GM18909 (cell line): ENCODE measurements around the gene NPBWR2.

Experiments
- ATAC-seq: cut with Tn5 transposase; IDR thresholded peaks from one replicate; pipeline ENCODE4 v1.9.1; 2021; ENCODE audit warnings: mild to moderate bottlenecking; ENCODE audit not compliant: unreplicated experiment, poor library complexity

The NPBWR2 gene

DNA sequence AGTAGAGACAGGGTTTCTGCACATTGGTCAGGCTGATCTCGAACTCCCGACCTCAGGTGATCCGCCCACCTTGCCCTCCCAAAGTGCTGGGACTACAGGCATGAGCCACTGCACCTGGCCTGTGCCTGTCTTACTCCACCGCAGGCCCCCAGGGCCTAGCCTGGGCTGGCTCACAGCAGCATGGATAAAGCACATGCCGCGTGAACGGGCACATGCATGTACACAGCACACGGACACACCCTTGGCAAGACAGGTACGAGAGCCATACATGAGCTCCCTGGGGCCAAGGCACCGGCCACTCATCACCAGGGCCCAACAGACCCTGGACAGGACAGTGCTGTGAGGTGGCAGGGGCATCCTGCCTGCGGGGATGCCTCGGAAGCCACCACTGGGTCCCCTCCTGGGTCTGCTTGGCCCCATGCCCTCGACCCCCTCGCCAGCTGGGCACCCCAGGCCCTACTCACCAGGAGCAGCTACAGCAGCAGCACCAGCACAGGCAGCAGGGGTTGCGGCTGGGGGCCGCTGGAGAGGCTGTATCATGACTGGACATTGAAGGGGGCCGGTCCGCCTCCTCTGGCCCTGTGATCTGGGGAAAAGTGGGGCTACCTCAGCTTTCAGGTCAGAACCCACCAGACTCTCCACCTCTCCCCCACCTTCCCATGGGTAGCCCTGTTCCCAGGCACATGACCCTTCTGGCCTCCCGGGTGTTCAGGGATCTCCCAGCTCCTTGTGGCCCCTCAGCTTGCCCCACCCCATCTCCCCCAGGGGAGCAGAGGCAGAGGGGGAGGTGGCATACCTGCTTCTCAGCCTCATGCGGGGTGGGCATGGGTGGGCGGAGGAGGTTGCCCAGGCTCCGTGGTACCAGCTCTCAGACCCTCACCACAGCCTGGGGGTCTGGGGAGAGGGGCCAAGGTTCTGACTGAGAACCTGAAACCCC lies 31.0 kb downstream of the NPBWR2 start:
- ATAC-seq, result no peak

DNA sequence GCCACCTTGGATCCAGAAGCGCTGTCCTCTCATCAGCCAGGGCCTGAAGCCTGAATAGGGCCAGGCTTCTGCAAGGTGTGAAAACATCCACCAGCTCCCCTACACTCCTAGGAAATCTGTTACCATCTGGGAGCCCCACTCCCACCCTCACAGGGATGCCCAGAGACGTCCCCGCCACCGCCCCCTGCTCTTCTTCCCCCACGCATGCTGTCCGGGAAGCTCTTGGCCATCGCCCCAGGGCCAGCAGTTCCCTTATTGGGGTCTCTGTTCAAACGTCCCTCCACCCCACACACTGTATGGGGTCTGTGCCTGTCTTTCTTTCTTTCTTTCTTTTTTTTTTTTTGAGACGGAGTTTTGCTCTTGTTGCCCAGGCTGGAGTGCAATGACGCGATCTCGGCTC lies 31.8 kb downstream of the NPBWR2 start:
- no peak for ATAC-seq

DNA sequence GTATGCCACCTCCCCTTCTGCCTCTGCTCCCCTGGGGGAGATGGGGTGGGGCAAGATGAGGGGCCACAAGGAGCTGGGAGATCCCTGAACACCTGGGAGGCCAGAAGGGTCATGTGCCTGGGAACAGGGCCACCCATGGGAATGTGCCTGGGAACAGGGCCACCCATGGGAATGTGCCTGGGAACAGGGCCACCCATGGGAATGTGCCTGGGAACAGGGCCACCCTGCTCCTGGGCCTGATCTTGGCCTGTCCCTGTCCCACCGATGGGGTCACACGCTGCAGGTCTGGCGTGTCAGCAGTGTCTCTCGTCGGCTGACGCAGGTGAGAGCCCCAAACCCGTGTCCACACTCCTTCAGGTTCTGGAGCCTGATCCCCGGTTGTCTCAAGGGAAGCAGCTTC lies 32.4 kb downstream of the NPBWR2 start:
- ATAC-seq, result no peak

DNA sequence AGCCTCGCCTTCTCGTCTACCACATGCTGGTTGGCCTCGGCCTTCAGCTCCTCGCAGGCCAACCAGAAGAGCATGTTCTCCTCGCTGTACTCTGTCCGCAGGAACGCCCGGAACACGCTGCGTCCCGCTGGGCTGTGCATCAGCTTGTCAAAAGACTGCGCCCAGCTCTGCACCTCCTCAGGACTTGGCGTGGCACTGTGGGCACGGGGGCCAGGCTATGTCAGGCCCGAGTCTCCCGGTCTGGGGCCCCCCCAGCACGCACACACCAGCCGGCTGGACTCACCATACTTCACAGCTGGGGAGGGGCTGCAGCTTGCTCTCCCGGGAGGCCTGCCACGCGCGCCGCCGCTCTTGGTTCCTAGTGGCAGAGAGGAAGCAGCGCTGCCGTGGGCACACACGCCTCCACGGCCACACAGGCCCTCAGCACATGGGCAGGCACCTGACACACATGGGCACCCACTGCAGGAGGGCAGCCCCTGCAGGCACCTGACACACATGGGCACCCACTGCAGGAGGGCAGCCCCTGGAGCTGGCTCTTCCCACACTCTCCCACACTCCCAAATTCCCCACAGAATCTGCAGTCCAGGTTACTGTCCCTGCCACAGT lies 33.1 kb downstream of the NPBWR2 start:
- no peak for ATAC-seq

DNA sequence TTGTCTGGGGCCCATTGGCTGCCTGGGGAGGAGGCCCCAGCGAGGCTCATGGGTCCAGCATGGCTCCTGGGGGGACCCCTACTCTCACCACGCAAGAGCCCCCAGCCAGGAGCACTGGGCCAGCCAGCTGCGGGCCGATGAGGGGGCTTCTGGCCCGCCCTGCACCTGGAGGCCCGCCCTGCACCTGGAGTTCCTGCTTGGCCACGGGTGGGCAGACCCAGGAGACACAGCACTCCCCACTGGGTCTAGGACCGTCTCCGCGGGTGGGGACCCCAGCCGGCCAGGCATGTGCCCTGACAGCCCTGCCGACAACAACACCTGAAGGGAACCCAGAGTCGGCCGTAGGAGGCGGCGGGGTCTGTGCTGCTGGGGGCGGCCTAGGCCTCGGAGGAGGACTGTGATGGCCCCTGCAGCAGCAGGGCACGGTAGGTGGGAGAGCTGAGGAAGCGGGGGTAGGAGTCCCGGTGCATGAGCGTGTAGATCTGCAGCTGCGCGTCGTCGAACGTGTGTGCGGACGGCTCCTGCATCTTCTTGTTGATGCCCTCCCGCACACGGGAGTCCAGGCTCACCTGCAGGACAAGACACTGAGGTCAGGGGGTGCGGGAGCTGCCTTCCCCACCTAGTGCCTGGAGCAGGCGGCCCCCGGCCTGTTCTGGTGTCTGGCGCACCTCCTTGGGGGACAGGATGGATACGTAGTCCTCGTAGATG lies 33.7 kb downstream of the NPBWR2 start:
- no peak for ATAC-seq

DNA sequence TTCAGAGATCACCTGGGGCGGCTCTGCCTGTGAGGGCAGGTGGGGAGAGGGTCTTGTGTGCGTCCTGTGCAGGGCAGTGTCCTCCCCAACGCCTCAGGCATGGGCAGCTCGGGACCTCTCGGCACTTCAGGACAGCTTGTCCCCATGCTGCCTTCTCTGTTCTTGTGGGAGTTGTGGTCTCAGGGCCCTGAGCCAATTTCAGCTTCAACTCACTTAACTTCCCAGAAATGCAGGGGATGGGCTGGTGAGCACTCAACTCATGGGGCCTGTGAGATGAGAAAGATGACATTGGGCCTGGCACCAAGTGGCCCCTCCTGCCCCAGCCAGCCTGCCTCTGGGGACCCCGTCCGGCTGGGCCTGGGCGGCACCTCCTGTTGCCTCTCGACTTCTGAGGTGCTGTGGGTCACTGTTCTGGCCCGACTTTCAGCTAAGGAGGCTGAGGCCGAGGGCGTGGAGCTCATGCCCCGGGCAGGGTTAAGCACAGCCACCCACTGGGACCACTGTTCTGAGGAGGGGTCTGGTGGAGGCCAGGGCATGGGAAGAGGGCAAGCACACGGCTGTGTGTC lies 34.8 kb downstream of the NPBWR2 start:
- ATAC-seq, result no peak

DNA sequence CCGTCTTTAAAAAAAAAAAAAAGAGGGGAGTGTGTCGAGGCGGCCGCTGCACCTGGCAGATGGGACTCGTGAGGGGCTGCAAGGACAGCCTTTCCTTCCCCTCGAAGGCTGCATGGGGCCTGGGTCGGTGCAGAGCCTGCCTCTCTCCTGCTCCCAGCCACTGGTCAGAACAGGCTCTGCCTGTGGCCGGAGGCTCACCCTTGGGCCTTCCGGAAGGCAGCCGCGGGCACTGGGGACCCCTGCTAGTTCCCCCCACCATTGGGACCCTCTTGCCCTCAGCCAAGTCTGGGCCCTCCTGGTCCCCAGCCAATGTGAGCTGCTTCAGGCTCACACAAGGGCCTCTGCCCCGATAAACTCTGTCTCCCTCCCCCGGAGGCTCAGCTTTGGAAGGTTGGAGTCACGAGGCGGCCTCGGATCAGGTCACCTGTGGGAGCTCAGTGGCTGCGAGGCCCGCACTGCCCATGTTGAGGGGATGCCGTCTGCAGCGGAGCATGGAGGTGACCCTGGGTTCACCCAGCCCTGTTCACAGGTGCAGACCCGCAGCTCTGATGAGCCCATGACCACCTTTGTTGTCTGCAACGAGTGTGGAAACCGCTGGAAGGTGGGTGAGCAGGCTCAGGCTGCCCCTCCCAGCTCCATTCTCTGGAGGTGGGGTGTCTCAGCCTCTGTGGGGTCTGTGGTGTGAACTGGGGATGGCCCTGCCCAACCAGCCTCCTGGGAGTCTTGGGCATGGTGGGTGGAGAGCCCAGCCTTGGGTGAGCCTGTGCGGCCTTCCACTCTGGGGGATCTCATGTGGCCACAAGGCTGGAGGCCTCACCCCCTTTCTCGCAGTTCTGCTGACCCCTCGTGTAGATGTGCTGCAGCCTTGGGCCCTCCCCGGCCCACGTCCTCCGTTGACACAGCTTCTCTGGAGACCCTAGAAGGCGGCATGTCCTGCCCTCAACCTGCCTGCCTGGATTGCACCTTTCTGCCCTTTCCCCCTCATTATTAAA lies 35.7 kb downstream of the NPBWR2 start:
- no peak for ATAC-seq

DNA sequence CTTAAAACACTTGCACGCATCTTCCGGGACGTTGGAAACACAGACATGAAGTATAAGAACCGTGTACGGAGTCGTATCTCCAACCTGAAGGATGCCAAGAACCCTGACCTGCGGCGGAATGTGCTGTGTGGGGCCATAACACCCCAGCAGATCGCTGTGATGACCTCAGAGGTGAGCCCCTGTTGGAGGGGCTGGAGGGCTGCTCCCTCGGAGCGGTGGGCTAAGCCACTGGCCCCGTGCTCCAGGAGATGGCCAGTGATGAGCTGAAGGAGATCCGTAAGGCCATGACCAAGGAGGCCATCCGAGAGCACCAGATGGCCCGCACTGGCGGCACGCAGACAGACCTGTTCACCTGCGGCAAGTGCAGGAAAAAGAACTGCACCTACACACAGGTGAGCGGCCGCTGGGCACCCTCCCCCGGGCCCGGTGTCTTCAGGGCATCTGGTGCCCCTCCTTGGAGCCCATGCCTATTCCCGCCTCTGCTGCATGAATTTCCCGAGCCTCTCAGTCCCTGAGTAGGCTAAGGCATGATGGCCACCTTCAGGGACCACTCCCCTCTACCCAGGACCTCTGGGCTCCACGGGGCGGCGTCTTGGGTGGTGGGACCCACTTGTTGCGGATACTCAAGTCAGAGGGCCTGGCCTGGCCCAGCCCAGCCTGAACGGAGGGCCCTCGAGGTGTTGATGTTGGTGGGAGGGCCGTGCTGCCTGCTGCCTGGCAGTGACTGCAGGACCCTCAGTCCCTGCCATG lies 36.9 kb downstream of the NPBWR2 start:
- ATAC-seq, result no peak

DNA sequence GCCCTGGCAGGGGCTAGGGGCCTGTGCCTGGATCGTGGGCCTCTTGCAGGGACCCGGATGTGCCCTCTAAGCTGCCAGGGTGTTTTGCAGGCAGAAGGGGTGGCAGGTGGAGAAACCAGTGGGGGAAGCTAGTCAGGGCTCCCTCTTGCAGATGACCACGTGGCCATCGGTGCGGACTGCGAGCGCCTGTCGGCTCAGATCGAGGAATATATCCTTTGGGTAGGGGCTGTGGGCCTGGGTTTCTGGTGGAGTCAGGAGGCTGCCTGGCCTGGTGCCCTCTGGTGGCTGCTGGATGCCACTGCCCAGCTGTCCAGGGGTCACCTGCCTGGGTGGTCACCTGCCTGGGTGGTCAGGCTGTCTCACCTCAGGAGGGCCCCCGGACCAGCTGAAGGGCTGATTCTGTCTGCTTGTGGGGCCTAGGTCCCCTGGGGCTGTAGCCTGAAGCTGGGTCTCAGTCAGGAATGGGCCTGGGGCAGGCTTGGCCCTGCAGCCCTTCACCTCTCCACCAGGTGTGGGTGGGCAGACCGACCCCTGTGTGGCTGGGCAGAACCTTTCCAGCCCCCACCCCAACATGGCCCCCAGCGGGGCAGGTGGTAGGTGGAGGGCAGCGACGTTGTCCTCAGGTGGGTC lies 37.6 kb downstream of the NPBWR2 start:
- no peak for ATAC-seq

DNA sequence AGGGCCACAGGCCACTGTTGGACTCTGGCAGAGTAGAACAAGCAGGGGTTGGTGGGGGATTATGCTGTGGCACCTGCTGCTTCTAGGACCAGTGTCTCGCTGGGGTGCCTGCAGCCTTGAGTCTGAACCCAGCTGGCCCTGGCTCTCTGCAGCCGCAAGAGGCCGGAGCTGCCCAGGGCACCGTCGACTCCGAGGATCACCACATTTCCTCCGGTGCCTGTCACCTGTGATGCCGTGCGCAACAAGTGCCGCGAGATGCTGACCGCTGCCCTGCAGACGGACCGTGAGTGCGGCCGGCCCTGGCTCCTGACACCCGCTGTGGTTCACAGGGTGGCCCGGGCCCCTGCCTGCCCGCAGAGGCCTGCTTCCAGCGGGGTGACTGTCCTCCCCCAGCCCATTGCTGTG lies 38.2 kb downstream of the NPBWR2 start:
- ATAC-seq, result no peak

DNA sequence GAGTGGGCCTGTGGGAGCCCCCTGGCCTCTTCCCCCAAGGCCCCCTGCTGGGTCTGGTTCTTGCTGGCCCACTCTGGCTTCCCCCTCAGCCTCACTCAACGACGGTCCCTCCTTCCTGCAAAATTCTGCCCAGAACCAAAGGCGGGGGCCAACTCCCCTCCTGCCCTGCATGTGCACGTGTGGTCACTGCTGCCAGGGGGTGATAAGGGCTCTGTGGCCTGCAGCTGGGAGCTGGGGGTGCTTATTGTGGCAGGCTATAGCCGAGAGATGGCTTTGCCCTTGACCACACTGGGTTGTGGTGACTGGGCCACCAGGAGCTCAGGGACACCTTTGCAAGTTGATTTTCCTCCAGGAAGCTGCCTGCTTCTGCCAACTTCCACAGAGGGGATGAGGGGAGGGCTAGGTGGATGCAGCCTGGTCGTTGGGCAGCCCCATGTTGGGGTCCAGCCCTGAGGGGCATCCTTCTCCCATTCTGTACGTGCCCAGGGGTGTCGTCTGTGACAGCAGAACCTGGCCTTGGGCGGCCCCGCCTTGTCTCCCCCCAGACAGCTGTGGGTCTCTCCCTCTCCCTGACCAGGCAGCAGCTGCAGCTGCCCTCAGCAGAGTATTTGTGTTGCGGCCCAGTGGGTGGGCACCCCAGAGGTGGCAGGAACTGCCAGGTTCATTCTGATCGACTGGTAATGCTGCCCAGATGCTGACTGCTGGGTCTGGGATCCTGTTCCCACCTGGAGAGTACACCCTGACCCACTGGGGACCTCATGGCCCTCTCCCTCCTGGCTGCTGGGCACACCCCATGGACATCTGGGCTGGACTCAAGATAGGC lies 38.8 kb downstream of the NPBWR2 start:
- ATAC-seq, result no peak

DNA sequence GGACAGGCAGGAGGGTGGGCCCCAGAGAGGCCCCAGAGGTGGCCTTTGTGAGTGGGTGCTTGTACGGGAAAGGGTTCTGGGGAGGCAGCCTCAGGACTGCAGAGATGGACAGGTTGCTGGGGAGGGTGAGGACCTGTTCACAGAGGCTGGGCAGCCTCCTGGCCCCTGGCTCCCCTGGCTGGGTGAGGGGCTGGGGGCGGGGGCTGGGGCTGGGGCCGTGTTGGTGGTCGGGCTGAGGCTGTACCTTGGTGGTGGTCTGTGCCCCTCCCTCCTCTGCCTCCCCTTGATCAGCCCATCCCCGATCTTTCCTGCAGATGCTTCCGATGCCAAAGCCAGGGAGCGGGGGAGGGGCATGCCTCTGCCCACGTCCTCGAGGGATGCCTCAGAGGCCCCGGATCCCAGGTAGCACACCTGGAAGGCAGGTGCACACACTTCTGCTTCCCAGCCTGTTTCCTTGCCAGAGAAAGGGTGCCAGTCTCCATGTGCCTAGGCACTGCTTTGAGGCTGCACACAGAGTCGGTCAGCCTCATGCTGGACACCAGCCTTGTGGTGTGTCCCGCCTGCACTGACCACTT lies 39.5 kb downstream of the NPBWR2 start:
- no peak for ATAC-seq

DNA sequence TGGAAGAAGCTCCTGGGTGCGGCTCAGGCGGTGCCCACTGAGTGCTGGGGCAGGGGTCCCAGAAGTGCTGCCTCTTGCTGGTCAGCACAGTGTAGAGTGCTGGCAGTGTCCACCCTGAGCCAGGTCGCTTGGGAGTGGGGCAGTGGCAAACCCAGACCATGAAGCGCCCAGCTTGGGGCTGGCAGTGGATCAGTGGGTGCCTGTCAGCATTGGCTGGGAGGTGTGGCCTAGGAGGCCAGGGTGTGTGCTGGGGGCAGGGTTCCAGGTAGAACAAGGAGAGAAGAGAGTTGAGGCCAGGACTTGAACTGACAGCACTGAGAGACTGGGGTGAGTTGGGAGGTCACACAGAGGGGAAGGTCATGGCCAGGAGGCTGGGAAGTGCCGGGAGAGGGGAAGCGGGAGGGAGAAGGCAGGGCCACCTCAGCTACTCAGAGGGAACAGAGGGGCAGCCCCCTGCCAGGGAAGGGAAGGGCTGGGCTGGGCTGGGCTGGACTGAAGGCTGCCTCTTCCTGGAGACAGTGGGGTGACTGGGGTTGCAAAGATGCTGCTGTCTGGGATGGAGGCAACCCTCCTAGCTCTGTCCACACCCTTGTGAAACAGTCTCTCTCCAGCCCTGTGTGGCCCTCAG lies 40.2 kb downstream of the NPBWR2 start:
- ATAC-seq, result no peak

DNA sequence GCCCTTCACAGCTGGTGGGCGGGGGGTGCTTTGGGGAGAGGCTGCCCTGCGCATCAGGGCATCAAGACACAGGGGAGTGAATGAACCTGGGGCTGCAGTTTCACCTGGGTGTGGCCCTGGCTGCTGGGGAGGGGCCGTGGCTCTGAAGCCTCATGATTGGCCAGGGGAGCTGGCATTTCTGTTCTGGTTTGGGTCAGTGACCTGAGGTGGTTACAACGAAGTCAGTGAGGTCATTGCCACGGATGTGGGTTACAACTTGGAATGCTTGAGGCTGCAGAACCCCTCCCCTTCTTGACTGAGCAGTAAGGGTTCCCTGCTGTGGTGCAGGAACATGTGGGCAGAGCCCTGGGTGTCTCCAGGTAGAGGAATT lies 41.4 kb downstream of the NPBWR2 start:
- ATAC-seq, result peak; percentile 51

DNA sequence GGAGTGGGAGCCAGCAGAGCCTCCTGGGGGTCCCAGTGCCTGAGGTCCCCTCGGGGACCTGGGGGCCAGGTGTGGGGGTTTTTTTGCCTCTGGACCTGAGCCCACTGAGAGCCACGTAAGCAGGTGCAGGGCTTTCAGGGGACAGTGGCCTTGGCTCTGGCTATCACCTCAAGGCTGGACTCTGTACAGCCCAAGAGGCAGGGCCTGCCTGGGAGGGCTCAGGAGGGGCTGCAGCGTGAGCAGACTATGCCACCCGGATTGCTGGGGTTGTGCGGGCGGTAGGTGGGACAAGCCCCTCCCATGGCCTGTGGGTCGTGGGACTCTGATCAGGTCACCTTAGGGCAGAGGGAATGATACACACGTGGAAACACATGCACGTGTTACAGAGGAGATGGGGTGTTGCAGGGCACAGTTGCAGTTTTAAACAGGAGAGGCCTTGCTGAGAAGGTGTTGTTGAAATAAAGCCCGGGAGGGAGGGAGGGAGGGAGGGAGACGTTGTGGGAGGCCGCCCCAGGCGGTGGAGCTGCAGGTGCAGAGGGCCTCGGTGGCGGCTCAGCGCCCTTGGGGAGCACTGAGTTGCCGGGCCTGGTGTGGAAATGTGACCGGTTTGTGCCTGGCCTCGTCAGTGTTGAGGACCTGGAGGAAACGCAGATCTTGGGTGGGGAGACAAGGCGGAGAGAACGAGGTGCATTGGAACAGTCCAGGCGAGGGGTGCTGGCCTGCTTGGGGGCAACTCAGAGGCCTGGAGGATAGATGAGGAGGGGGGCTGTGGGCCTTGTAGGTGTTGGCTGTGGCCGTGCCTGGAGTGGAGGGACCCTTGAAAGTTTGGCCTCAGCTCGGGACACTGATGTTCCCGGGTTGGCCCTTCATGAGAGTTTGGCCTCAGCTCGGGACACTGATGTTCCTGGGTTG lies 42.0 kb downstream of the NPBWR2 start:
- no peak for ATAC-seq

DNA sequence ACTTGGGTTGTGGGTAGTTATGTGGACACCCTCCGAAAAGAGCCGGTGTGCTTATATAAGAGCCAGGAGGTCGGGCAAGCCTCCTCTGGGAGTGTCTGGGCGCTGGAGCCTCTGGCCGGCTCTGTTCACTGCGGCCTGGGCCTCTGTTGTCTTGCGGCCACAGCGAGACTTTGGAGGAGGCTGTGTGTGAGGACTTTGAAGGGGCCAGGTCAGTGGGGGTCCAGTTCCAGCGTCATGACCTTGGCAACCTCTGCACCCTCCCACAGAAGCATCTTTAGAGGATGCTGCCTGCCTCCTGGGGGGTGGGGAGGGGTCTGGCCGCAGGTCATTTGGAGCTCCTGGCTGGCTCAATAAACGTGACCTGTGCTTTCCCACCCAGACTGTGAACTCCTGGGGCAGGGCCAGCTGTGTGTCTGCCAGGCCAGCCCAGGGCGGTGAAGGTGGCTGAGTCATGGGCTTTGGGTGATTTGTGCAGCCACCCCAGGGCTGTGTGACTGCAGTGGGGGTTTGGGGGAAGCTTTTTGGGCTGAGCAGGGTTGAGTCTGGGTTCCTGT lies 43.1 kb downstream of the NPBWR2 start:
- ATAC-seq, result no peak
